Endodermal cell (in vitro differentiated cells): ENCODE data around the gene WDR27. TPM values are rescaled to one million over a fixed set of nuclear protein-coding genes. Genes with fewer than 3 reads are reported as not detected.
A peak's percentile ranks its signal among the peaks of the same experiment; 100 is the strongest.

Experiments used
- DNase-seq: peaks from one replicate; pipeline ENCODE4 v3.0.0-alpha.2; 2017
- H3K27ac ChIP-seq: 2 replicates; pipeline ENCODE4 v1.5.1; 2013; ENCODE audit warnings: mild to moderate bottlenecking, low read depth, low read length, moderate library complexity
- H3K27me3 ChIP-seq: 2 replicates; pipeline ENCODE4 v1.6.1; 2013; ENCODE audit warnings: mild to moderate bottlenecking, low read length, moderate library complexity; ENCODE audit not compliant: insufficient read depth, control insufficient read depth, poor library complexity, severe bottlenecking
- H3K36me3 ChIP-seq: 2 replicates; pipeline ENCODE4 v1.7.0; 2013; ENCODE audit warnings: mild to moderate bottlenecking, low read length, moderate library complexity; ENCODE audit not compliant: control insufficient read depth, insufficient read depth
- H3K4me1 ChIP-seq: one replicate; pipeline ENCODE4 v1.7.0; 2013; ENCODE audit warnings: low read length; ENCODE audit not compliant: control insufficient read depth, insufficient read depth
- H3K4me3 ChIP-seq: 2 replicates; pipeline ENCODE4 v1.5.1; 2013; ENCODE audit warnings: mild to moderate bottlenecking, low read length, moderate library complexity
- H3K9ac ChIP-seq: 2 replicates; pipeline ENCODE4 v1.6.1; 2013; ENCODE audit warnings: mild to moderate bottlenecking, low read length, moderate library complexity; ENCODE audit not compliant: poor library complexity, severe bottlenecking; ENCODE audit errors: extremely low read depth
- H3K9me3 ChIP-seq: 2 replicates; pipeline ENCODE4 v1.6.1; 2013; ENCODE audit warnings: mild to moderate bottlenecking, low read length, moderate library complexity; ENCODE audit not compliant: control insufficient read depth
- H3K27ac Mint-ChIP-seq: 2 replicates; pipeline ENCODE4 v1.8.0; 2020; ENCODE audit warnings: mixed read lengths
- H3K27me3 Mint-ChIP-seq: 2 replicates; pipeline ENCODE4 v1.8.0; 2021; ENCODE audit warnings: mild to moderate bottlenecking, mixed read lengths; ENCODE audit not compliant: insufficient read depth
- H3K36me3 Mint-ChIP-seq: 2 replicates; pipeline ENCODE4 v1.8.0; 2020; ENCODE audit warnings: low read depth, mixed read lengths
- H3K4me1 Mint-ChIP-seq: 2 replicates; pipeline ENCODE4 v1.8.0; 2020; ENCODE audit warnings: mixed read lengths
- H3K4me3 Mint-ChIP-seq: 2 replicates; pipeline ENCODE4 v1.8.0; 2020; ENCODE audit warnings: mild to moderate bottlenecking, moderate library complexity, mixed read lengths
- H3K9me3 Mint-ChIP-seq: 2 replicates; pipeline ENCODE4 v1.8.0; 2020; ENCODE audit warnings: mild to moderate bottlenecking, mixed read lengths
- CTCF ChIP-seq: fragments of 200-600 bp; sonication (generic); conservative IDR thresholded peaks from 2 replicates; pipeline ENCODE4 v1.5.0; 2021; ENCODE audit warnings: antibody characterized with exemption, mild to moderate bottlenecking
- WGBS, 2 experiments: methylation state at CpG; one replicate each; pipeline versions ENCODE4 v1.1.5 to v1.1.7; 2013; ENCODE audit warnings: missing lambda C conversion rate in 2 of 2, mixed read lengths in 1 of 2; ENCODE audit not compliant: insufficient coverage in 1 of 2, insufficient read length in 1 of 2; 5-methylcytosine and 5-hydroxymethylcytosine counted together
- total RNA-seq, 2 donors: library from RNA; stranded (reverse); fragmentation: NEBNext Ultra II Directional in 1 of 2; extraction: Animal tissue kit (Norgen Biotek cat#: 25700) in 1 of 2; gene quantifications; 2 replicates in 1 of 2; 3 replicates in 1 of 2; pipeline ENCODE4 v1.2.1, GENCODE V29; 2021

WDR27 gene
- total RNA-seq, 2 donors from 2014 or later = 94.4 to 110 TPM

GRCh38 chr6:169487579-169488436, 214.0 kb downstream of the WDR27 start:
- H3K36me3 ChIP-seq = no peaks in the 10 kb centered on the region
- Mint-ChIP-seq H3K9me3 (peaks cover 29% of the 10 kb centered on the region), H3K4me3 (no peak overlapping the region), H3K36me3 (peaks cover 4% of the 10 kb centered on the region), H3K27ac (no peak overlapping the region), H3K27me3 (no peaks in the 10 kb centered on the region), H3K4me1 (no peaks in the 10 kb centered on the region)
- no peak overlapping the region for H3K4me3 ChIP-seq
- no peak overlapping the region for H3K9ac ChIP-seq
- no peak for TF ChIP-seq CTCF
- H3K4me1 ChIP-seq = no peaks in the 10 kb centered on the region
- peak overlapping the region; percentile 44 for H3K27ac ChIP-seq
- no peak for DNase-seq
- WGBS, 2 experiments = 93 to 100% methylated on average over 4 to 5 of the region's 5 CpGs
- peaks cover 29% of the 10 kb centered on the region for H3K9me3 ChIP-seq
- no peaks in the 10 kb centered on the region for H3K27me3 ChIP-seq

DNA sequence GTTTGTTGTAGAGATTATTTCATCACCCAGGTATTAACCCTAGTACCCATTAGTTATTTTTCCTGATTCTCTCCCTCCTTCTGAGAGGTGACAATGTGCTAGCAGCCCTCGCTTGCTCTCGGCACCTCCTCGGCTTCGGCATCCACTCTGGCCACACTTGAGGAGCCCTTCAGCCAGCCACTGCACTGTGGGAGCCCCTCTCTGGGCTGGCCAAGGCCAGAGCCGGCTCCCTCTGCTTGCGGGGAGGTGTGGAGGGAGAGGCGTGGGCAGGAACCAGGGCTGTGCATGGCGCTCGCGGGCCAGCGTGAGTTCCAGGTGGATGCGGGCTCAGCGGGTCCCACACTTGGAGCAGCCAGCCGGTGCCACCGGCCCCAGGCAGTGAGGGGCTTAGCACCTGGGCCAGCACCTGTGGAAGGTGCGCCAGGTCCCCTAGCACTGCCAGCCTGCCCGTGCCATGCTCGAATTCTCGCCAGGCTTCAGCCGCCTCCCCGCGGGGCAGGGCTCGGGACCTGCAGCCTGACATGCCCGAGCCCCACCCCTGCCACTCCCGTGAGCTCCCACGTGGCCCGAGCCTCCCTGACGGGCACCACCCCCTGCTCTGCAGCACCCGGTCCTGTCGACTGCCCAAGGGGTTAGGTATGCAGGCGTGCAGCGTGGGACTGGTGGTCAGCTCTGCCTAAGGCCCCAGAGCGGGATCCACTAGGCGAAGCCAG, 221.9 kb downstream of the WDR27 start:
- Mint-ChIP-seq H3K4me1 (no peaks in the 10 kb centered on the region), H3K9me3 (peaks cover 91% of the 10 kb centered on the region)
- H3K9me3 ChIP-seq = peaks cover 82% of the 10 kb centered on the region

DNA sequence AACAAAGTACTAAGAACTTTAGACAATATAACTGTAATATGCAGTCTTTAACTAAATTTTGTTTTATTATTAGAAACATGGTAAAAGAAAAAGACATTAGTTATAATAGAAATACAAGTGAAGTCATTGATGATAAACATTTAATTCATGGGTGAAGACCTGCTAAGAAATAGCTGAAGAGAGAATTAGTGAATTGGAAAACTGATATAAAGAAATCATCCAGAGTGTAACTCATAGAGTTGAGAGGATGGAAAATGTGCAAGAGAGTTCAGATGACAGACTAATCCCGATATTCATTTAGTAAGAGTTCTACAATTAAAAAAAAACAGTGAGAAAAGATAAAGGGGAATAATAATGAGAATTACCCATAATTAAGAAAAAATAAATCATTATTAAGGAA, 227.5 kb downstream of the WDR27 start:
- Mint-ChIP-seq H3K36me3 (peaks cover 24% of the 10 kb centered on the region), H3K4me1 (no peaks in the 10 kb centered on the region), H3K9me3 (peaks cover 82% of the 10 kb centered on the region), H3K27ac (no peak overlapping the region), H3K27me3 (no peaks in the 10 kb centered on the region), H3K4me3 (no peak overlapping the region)
- no peak overlapping the region for H3K9ac ChIP-seq
- H3K4me1 ChIP-seq = no peaks in the 10 kb centered on the region
- H3K9me3 ChIP-seq = peaks cover 92% of the 10 kb centered on the region
- TF ChIP-seq CTCF = no peak
- no peak overlapping the region for H3K27ac ChIP-seq
- no peaks in the 10 kb centered on the region for H3K27me3 ChIP-seq
- WGBS, 2 experiments = 100% methylated on average over 1 of the region's 1 CpG; no CpG with 5 or more reads in 1 of the 2 experiments
- H3K36me3 ChIP-seq = peaks cover 4% of the 10 kb centered on the region
- peak overlapping the region; percentile 47 for H3K4me3 ChIP-seq
- no peak for DNase-seq

More for the DNA sequence above, 221.9 kb downstream of the WDR27 start:
- Mint-ChIP-seq H3K36me3 (peaks cover 30% of the 10 kb centered on the region), H3K27me3 (no peaks in the 10 kb centered on the region), H3K27ac (no peak overlapping the region), H3K4me3 (no peak overlapping the region)
- no peak overlapping the region for H3K27ac ChIP-seq
- TF ChIP-seq CTCF = no peak
- DNase-seq = no peak
- no peaks in the 10 kb centered on the region for H3K4me1 ChIP-seq
- no peak overlapping the region for H3K4me3 ChIP-seq
- H3K36me3 ChIP-seq = no peaks in the 10 kb centered on the region
- H3K9ac ChIP-seq = no peak overlapping the region
- 94 to 98% methylated on average over 10 to 34 of the region's 34 CpGs for WGBS, 2 experiments
- H3K27me3 ChIP-seq = no peaks in the 10 kb centered on the region
